ENCODE data around the gene LCN10. TPM values are rescaled to one million over a fixed set of nuclear protein-coding genes. Genes with fewer than 3 reads are reported as not detected.
A peak's percentile ranks its signal among the peaks of the same experiment; 100 is the strongest.
"Not testable (repeated sequence)": the region's sequence is repeated elsewhere in the genome, so short reads cannot be mapped to it uniquely, and the experiment has no call there.

Gene LCN10
- not detected for total RNA-seq

DNA sequence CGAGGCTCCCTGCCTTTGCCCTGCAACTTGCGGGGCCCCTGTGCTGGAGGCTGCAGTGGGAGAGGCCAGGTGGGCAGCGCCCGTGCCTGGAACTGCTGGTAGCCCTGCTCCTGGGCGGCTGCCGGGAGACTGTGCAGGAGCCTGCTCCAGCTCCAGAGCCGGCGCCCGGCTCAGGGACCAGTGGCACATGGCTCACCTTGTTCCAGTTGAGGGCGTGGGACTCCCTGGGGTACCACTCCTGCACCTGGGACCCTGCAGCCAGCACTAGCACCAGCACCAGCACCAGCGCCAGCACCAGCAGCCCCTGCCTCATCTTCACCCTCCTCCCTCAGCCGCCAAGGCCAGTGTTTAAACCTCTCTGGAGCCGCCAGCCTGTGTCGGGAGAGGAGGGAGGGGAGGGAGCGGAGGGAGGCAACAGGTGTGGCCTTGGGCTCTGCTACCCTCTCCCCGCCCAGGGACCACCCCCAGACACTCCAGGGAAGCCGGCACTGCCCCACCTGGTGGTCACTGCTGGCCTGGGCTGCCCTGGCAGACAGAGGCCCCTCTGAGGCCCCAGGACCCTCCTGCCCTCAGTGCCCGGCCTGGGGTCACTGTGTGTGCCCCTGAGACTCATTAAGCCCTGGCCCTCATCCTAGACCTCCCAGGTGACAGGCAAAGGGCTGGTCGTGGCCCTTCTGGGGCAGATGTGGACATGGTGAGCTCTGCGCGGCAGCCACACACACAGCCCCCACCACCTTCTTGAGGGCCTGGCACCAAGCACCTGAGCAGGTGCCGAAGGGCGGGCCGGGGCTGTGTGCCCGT is at the start of gene LCN10:
TSS of gene LCN10 (minus strand) at position 350 of the 801 bp plus-strand sequence. CDS start at position 313, 37 bp downstream.
- peak; percentile 54 for DNase-seq

DNA sequence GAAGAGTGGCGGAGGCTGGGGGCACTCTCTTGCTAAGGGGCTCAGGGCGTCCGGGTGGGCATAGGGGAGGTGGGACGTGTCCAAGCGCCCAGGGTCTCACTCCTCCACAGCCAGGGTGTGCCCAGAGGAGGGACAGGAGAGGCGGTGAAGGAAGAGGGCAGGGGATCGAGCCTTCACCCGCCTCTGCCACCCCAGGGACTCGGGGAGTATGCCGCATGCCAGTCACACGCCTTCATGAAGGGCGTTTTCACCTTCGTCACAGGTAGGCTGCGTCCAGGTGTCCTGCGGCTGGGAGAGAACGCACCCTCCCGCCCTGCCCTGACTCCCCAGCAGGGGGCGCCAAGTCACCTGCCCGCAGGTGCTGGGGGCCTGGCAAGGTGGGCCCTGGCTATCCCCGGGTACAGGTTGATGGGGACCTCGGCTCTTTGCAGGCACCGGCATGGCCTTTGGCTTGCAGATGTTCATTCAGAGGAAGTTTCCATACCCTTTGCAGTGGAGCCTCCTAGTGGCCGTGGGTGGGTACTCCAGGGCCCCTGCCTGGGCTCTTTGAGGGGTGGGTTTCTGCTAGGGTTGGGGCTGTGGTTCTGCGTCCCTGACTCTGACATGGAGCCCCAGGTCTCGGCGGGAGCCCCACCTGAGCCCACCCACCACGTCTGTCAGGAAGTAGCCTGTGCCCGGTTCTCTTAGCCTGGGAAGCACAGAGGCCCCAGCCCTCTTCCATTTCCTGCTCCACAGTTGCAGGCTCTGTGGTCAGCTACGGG is 49.0 kb upstream of the LCN10 start:
- no peak for DNase-seq

DNA sequence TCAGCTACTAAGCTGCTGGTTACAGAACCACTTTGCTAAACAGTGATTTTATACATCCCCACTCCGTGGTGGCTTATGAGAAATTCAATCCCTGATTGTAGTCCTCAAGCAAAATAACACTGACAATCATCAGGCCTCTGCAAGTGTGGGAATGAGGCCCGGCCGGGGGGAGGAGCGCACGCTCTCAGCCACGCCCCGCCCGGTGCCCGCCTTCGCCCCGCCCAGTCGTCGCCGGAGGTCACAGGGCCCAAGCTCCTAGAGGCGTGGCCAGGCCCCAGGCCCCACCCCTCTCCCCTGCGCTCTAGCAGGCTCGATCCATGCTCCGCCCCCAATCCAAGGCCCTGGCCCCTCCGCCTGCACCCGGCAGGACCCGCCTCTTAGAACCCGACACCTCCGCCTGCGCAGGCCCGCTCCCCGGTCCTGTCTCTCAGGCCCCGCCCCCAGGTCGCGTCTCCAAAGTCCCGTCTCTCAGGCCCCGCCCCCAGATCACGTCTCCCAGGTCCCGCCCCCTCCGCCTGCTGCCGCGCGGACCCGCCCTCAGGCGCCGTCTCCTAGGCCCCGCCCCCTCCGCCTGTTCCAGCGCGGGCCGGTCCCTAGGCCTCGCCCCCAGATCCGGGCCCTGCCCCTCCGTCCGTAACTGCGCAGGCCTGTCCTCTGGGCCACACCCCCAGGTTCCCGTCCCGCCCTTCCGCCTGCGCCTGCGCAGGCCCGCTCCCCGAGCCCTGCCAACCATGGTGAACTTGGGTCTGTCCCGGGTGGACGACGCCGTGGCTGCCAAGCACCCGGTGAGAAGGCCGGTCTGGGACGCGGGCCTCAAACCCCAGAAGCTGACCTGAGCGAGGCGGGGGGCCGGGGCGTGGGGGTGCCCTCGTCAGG is 48.1 kb upstream of the LCN10 start, which contains the start of gene TMEM141:
TSS of gene TMEM141 (plus strand) at position 705 of the 876 bp plus-strand sequence. CDS start at position 732, 27 bp downstream.
- DNase-seq = peak; percentile 100

DNA sequence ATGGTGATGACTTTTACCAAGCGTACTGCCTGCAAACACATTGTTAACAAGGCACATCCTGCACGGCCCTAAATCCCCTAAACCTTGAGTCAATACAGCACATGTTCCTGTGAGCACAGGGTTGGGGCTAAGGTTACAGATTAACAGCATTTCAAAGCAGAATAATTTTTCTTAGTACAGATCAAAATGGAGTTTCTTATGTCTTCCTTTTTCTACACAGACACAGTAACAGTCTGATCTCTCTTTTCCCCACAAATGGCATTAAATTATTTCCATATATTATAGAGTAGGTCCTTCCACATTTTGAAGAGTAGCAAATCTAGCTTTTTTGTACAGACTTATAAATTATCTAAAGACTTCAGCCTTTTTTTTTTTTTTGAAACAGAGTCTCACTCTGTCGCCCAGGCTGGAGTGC is 46.8 kb upstream of the LCN10 start:
- no peak for DNase-seq

DNA sequence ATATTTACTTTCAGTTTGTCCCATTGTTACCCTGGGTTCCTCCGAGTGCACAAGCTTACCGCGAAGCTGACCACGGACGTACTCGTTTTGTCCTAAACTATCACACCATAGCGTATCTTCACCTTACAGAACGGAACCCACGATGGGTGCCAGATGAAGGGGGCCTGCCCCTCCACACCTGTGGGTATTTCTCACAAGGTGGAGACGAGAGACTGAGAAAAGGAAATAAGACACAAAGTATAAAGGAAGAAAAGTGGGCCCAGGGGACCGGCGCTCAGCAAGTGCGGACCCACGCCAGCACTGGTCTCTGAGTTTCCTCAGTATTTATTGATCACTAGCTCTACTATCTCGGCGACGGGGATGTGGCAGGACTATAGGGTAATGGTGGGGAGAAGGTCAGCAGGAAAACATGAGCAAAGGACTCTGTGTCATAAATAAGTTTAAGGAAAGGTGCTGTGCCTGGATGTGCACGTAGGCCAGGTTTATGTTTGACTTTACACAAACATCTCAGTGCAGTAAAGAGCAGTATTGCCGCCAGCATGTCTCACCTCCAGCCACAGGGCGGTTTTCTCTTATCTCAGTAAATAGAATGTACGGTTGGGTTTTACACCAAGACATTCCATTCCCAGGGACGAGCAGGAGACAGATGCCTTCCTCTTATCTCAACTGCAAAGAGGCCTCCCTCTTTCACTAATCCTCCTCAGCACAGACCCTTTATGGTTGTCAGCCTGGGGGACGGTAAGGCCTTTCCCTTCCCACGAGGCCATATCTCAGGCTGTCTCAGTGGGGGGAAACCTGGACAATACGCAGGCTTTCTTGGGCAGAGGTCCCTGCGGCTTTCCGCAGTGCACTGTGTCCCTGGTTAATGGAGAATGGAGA is 46.1 kb upstream of the LCN10 start:
- DNase-seq = not testable (repeated sequence)

DNA sequence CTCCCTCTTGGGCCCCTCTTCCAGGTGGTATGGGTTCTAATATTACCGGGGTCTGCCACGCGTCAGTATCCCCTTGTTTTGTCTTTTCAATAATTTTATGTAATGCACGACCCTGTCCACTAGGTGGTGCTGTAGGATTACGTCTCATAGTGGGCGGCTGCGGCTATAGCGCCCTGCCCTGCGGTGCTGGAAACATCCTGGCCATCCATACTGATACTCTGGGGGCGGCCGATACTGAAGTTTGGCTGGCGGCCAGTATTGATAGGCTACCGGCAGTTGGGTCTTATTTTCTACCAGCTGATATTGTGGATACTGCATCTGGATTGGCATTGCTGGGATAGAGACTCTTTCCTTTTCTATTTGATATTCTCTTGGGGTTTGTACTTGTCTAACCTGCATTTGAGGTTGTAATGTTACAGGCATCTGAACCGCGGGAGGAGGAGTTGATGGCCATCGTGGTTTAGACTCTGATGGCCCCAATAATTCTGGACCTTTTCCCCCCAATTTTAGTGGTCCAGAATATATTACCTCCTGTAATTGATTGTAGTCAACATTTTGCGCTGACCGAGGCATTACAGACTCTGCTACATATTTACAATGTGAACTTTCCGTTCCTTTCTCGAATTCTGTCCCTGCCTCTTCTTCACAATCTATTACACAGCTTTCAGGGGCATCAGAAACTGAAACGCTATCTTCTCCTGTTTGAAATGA is 45.1 kb upstream of the LCN10 start:
- peak; percentile 89 for DNase-seq

DNA sequence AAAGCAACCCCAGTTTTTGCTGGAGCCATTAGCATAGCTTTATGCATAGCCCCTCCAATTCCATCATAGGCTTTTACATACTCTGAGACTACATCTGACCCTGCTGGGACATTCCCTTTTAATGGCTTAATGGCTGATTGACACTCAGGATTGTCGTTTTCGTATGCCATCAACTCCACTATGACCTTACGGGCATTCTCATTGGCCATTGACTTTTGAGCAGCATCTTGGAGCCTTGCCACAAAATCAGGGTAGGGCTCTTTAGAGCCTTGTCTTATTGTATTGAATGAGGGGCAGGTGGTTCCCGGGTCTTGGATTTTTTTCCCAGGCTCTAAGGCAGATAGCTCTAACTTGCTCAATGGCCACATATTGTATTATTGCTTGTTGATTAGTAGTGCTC is 44.2 kb upstream of the LCN10 start:
- not testable (repeated sequence) for DNase-seq

DNA sequence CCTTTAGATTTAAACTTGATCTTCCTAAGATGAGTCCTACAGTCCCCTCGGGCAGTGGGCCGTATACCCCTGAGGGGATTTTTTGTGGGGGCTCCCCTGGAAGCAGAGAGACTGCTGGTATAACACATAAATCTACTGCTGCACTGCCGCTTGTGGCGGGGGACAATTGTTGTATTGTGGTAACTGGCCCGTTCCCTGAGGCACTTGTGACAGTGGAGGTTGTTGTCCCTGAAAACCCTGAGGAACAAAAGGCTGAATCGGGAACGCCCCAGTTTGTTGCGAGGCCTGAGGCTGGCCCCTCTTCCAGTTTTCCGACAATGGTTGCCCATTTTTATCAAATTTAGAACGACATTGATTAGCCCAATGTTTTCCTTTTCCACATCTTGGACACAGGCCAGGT is 43.7 kb upstream of the LCN10 start:
- DNase-seq = no peak

DNA sequence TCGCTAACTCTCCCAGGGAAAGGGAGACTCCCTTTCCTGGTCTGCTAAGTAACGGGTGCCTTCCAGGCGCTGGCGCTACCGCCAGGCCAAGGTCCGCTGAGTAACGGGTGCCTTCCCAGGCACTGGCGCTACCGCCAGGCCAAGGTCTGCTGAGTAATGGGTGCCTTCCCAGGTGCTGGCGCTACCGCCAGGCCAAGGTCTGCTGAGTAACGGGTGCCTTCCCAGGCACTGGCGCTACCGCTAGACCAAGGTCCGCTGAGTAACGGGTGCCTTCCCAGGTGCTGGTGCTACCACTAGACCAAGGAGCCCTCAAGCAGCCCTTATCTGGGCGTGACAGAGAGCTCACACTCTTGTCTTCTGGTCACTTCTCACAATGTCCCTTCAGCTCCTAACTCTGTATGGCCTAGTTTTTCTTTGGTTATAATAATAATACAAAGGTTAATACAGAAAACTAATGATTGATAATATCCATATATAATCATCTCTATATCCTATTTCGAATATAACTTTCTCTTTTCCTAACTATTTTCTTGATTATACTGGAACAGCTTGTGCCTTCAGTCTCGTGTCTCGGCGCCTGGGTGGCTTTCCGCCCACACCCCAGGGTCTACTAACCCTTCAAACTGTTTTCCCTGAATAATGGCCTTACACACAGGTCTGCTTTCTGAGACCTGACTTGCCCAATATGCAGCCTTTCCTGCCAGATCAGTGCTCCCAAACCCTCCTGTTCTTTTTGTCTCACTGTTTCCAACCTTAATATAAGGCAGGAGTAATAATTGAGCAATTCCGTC is 43.0 kb upstream of the LCN10 start:
- not testable (repeated sequence) for DNase-seq

DNA sequence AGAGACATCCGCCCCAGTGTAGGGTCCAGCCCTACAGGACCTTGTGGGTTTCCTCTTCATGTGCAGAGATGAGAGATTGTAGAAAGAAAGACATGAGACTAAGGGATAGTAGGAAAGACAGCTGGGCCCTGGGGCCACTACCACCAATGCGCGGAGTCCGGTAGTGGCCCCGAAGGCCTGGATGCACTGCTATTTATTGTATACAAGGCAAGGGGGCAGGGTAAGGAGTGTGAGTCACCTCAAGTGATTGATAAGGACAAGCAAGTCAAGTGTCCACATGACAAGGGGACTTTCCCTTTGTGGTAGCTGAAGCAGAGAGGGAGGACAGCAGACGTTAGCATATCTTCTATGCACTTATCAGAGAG is 42.2 kb upstream of the LCN10 start:
- DNase-seq = no peak

DNA sequence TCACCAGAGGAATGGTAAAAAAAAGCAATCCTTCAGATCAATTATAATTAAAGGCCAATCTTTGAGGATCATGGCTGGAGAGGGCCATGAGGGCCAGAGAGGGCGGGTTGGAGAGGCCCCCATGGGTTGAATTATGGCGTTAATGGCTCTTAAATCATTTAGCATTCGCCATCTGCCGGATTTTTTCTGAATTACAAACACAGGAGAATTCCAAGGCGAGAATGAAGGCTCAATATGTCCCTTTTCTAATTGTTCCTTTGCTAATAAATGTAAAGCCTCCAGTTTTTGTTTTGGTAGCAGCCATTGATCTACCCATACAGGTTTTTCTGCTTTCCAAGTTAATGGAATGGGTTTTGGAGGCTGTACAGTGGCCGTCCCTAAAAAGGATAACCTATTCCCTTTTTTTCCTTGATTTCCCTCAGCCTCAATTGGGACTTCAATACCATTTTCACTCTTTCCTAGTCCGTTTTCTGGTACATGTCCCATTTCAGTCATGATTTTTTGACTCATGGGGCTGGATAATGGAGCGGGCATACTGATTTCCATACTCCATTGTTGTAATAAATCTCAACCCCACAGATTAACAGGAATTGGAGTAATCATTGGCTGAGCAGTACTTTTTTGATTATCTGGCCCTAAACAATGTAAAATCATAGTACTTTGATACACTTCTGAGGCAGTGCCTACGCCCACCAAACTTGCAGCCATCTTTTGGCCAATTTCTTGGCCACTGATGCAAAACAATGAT is 41.7 kb upstream of the LCN10 start:
- no peak for DNase-seq

DNA sequence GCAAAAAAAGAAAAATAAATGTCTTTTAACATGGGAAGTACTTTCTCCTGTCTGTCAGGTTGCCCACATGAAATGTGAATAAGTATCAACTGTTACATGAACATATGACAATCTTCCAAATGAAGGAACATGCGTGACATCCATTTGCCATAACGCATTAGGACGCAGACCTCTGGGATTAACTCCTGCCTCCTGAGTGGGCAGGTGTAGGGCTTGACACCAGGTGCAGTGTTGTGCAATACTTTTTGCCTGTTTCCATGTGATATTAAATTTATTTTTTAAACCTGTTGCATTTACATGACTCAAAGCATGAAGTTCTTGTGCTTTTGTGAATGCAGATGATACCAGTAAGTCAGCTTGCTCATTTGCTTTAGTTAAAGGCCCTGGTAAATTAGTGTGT is 39.7 kb upstream of the LCN10 start:
- no peak for DNase-seq

DNA sequence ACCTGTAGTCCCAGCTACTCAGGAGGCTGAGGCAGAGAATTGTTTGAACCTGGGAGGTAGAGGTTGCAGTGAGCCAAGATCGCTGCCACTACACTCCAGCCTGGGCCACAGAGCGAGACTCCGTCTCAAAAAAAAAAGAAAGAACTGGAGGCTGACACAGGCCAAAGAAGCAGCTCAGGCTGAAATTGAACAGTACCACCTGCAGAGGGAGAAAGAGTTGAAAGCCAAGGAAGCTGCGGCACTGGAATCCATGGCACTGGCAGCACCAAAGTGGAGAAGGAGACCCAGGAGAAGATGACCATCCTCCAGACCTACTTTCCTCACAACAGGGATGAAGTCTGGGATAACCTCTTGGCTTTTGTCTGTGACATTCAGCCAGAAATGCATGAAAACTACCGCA is 37.1 kb upstream of the LCN10 start:
- DNase-seq = no peak

DNA sequence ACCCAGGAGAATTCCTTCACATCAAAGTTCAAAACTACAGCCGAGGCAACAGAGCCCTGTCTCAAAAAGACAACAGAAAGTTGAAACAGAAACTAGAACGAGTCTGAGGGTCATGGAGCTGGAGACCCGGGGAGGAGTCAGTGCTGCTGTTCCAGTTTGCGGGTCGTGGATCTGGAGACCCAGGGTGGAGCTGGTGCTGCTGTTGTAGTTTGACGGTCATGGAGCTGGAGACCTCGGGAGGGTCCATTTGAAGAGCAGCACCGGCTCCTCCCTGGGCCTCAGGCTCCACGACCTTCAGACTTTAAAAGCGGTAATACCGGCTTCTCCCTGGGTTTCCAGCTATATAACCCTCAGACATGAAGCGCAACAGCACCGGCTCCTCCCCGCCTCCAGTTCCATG is 34.6 kb upstream of the LCN10 start:
- no peak for DNase-seq

DNA sequence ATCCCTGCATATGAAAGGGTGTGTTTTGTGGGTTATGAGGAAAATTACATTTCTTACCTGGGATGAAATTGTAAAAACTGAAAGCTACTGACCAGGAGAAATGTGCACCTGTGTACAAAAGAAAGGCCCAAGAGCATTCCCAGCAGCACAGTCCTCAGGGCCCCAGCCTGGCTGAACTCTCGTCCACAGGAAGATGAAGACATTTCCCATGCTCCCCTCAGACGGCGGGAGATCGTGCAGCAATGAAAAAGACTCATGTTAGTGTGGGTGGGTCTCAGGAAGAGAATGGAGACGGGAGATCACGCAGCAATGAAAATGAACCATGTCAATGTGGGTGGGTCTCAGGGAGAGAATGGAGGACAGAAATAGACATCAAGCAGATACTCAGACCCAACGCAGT is 34.2 kb upstream of the LCN10 start:
- no peak for DNase-seq

DNA sequence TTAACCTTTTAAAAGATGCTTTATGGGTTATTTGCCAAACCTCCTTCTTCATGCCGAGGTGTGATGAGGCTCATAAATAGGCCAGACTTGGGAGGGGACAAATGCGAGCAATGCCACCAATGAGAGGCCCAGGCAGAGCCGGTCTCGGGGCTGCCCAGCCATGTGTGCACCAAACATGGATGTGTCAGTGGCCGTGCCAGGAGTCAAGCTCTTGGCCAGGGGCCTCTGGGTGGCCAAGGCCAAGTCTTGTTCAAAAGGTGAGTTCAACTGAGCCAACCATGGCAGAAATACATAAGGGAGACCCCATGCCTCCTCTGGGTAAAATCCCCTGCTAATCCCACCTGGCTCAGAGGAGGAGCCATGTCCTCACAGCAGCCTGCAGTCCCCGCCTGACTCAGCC is 32.5 kb upstream of the LCN10 start:
- DNase-seq = no peak

DNA sequence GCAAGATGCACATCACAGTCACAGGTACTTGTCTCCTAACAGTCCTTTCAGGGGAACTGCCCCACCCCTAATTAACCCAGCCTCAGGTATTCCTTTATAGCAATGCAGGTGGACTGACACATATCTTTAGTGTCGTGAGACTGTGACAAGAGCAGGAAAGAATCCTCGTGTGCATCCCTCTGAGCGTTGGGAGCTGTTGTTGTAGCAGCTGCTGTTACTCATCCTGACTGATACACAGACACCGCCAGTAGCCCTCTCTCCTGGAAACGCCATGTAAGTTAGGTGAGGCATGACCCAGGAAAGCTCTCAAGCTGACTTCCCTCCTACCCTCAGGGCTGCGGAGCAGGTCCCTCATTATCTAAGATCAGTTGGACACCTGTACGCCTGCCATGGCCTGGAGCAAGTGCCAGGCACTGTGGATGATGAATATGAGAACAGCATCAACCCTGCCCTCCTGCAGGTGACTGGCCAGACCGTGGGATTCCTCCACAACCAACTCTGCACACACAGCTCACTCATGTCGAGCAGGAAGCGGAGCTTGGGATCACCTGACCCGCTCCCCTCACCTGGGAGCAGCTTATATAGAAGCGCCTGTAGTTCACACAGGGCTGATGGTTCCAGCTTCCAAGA is 31.8 kb upstream of the LCN10 start:
- no peak for DNase-seq

DNA sequence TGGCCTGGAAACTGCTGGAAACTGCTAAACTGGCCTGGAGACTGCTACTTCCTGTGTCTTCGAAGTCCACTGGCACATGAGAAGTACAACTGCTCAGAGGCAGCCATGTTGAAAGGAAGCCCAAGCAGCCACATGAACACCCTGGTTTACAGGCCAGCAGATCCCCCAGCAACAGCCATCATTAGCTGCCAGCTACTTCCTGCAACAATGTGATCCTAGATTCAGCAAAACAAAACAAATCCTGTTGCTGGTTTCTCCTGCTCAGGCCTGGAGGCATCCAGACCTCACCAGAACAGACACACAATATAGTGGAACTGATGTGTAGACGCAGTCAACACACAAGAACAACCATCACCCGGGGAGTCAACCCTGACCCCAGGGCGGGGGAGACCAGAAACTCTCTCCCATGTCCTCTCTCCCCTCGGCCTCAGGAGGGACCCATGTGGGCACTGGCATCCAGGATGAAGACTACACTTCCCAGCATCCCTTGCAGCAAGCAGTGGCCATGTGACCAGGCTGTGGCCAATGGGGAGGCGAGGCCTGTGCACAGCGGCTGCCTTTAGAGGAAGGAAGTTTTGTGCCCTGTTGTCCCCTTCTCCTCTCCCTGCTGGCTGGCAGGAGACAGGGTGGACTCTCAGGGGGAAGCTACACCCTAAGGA is 30.8 kb upstream of the LCN10 start:
- no peak for DNase-seq
